Limb (tissue), 2 donors: ENCODE measurements around the gene OR8B3.
"Not testable (repeated sequence)": the region's sequence is repeated elsewhere in the genome, so short reads cannot be mapped to it uniquely, and the experiment has no call there.

Experiments used
- DNase-seq, 2 donors: peaks; one replicate each; pipeline ENCODE4 v3.0.0-alpha.2; 2016; ENCODE audit errors: extremely low spot score in 2 of 2

The OR8B3 gene, protein sequence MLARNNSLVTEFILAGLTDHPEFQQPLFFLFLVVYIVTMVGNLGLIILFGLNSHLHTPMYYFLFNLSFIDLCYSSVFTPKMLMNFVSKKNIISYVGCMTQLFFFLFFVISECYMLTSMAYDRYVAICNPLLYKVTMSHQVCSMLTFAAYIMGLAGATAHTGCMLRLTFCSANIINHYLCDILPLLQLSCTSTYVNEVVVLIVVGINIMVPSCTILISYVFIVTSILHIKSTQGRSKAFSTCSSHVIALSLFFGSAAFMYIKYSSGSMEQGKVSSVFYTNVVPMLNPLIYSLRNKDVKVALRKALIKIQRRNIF

DNA sequence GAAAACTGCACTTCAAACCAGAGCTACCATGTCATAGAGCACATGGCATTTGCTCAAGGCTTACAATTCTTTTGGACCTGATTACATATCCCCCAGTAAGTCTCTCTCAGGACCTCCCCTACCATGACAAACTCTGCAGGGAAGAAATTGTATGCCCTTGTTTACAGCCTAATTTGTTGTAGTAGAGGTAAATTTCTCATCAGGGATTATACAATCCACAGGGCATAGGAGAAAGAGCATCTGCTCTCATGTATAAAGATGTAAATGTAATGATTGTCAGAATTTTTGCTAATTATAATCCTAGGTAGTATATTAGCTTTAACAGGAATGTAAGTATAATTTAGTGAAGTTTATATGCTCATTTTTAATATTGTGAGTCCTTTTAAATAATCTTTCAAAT, at the start of gene OR8B3:
TSS of gene OR8B3 (minus strand) at position 101 of the 400 bp plus-strand sequence. CDS start 1,673 bp downstream, outside the sequence.
- DNase-seq, result no peak

DNA sequence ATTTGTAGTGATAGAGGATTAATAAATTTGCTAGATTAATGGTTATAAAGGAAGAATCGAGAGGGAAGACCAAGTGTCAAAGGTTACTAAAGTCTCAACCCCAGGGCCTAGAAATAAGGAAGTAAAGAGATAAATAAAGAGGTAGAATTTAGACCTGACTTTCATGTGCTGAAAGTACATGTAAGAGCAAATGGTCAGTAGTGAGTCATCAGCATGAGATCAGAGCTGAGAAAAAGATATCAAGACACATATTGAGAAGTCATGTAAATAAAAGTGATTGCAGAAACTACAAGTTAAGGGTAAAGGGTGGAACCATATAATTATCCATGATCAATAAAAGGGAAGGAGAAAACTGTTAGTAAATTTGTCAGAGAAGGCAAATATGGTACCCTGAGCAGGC, 48.1 kb upstream of the OR8B3 start:
- DNase-seq, result no peak

DNA sequence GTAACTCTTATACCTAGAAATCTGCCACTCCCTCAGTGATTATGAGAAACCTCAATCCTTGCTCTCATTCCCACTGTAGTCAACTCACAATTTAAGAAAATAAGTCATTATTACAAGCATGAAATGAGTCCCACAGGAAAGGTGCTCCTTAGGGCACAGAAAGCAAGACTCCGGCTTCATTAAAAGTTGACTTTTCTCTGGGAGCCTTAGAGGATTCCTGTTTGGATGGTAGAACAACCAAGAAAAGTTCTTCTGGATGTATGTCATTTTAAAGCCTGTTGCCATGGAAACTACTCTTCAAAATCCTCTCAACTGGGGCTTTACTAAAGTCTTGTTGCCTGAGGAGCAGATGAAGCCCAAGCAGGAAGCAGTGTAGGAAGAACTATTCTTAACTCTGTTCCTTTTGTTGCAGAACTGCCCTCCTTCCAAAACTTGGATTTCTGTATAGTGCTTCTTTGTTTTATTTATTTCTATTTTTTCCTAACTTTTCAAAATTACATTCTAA, 46.9 kb upstream of the OR8B3 start, which contains the start of gene OR8B8:
TSS of gene OR8B8 (minus strand) at position 51 of the 505 bp plus-strand sequence. CDS start 4,611 bp downstream, outside the sequence.
- DNase-seq, result no peak

DNA sequence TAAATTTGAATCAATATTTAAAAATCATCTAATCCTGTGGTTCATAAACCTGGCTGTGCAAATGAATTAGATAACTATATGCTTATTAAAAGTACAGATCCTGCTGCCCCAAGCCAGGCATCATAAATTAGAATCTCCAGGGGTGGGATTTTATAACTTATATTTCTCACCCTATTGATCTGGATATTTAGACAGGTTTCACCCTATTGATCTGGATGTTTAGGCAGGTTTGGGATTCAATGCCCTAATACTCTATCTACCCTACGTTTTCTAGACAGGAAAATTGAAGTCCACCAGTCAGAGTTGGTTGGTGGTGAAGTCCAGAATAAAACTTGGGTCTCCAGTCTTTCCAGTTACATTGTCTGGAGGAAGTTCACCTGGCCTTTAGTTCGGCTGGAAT, 44.0 kb upstream of the OR8B3 start:
- DNase-seq, result no peak

DNA sequence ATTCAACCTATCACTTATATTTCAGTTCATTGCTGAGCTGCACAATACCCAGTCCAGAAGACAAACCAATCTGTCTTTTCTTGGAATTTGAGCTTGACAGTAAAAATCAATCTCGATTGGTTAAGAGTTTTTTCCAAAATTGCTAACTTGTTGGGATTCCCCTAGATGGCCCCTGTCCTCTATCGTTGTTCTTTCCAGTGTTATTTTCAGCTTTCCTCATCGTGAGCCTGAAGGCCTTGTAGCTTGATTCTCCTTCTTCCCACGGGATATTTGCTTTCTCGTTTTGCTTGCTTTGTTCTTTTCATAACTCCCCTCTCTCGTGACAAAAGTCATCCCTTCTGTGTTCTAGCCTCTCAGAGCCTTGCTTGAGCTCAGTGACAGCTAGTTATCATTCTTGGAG, 43.6 kb upstream of the OR8B3 start:
- no peak for DNase-seq

DNA sequence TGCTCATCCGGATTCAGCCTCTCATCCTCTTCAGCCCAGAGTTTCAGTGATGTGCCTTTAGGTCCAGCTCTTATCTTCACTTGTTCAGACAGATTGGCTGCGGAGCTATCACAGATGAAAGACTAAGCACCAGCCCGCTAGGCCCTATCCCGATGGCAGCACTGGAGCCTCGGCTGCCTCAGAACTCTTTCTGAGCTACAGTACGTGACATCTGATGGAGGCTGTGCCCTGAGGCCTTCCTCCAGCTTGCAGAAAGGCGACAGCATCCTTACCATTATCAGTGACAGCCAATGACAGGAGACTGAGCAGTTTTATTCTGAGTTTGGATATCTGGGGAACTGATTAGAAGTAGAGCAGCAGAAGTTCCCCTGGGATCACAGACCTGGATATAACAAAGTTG, 42.7 kb upstream of the OR8B3 start:
- DNase-seq, result no peak

DNA sequence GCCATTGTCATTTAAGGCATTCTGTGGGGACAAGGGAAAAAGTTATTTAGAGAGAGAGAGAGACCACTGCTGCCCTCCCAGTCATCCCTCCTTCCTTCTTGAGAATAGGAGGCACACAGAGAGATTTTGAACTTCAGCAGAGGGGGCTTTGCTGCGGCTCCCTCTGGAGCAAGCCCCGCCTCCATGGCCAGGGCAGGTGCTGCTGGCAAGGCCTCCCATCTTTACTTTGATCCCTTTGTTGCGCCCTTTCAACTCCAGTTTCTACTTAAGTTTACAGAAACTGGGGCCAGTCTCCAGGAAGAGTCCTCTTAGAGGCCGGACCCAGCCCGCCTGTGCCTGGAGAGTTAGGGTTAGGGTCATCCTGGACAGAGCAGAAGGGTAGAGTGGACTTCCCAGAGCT, 42.3 kb upstream of the OR8B3 start:
- DNase-seq, result no peak

DNA sequence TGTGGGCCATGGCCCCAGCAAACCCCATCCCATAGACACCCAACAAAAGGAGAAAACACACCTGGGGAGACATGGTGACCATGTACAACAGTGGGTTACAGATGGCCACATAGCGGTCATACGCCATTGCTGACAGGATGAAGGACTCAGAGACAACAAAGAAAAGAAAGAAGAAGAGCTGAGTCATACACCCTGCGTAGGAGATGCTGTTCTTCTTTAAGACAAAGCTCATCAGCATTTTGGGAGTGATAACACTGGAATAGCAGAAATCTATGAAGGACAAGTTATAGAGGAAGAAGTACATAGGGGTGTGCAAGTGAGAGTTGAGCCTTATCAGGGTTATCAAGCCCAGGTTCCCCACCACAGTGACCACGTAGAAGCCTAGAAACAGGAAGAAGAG, 41.8 kb upstream of the OR8B3 start:
- DNase-seq, result no peak

DNA sequence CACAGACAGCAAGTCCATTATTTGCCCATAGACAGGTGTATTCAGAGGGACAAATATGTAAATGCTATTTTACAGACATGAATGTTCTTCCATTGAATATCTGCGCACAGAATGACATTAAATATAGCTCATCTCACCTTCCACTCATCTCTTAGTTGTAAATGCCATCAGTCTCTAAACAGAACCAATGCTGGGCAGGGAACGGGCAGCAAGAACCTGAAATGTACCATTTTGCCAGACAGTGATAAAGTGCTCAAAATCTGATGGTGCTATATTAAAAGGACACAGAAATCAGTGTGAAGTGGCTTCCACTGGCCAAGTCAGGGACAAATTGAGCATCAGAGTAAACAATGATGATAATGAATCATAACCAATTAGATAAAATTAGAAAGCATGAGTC, 35.9 kb upstream of the OR8B3 start:
- no peak for DNase-seq

DNA sequence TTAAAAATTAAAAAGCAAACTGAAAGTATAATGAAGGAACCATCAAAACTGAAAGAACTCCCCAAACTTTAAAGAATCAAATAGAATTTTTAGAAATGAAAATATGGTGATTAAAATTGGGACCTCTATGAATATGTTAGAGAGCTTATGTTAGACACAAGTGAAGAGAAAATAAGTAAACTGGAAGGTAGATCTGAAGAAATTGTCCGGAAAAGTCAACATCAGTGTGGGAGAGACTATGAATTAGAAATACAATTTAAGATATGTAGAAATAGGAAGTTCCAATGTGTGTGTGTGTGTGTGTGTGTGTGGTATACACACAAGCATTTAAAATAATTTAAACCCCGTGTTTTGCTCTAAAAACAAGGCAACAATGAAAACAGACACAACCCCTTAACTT, 30.8 kb upstream of the OR8B3 start:
- no peak for DNase-seq

DNA sequence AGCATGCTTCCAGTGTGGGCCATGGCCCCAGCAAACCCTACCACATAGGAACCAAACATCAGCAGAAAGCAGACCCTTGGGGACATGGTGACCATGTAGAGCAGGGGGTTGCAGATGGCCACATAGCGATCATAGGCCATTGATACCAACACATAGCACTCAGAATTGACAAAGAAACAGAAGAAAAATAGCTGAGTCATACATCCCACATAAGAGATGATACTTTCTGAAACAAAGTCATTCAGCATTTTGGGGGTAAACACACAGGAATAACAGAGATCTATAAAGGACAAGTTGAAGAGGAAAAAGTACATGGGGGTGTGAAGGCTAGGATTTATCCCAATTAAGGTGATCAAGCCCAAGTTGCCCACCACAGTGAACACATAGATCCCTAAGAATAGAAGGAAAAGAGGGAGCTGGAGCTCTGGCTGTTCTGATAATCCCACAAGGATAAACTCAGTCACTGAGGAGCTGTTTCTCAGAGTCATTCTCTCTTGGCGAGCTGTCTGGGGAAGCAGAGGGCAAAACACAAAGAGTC, 25.6 kb upstream of the OR8B3 start, which contains the start of gene OR8B4:
TSS of gene OR8B4 (minus strand) at position 488 of the 538 bp plus-strand sequence. CDS start at position 488, 0 bp downstream.
- no peak for DNase-seq

DNA sequence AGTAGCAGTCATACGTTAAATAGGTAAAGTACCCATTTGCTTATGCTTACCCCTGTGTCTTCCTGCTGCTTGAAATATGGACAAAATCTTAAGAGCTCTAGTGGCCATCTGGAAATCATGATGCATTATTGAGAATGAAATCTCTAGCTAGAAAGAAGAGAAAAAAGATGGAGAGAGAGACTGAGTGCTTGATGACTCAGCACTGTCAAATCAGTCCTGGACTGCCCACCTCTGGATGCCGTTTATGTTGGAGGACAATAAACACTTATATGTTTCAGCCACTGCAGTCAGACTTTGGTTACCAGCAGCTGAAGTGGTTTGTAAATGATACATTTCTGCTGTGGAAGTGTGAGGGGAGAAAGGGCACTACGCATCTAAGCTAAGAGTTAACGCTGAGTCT, 22.2 kb upstream of the OR8B3 start:
- DNase-seq, result no peak

DNA sequence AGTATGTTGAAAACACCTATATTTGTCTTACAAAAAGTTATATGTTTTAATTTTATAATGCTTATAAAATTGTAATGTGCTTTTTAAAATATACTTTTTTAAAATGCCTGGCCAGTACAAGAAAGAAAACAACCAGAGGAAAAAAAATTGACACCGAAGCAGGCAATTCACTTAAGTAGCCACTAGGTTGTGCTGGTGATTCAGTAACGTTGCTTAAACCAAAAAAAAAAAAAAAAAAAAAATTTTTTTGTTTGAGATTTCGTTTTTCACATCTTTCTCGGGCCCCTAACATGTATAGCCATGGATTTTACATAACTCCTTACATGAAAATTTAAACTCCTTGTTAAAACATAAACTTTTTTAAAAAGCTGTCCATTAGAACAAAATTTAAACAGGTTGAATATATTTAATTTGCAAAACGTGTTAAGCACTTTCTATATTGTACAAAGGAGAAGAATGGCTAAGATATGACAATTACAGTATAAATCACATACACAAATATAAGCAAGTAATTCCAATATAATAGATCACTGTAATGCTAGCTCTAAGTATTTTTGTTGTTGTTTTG, 16.6 kb upstream of the OR8B3 start:
- DNase-seq, result peak in 1 of 2 donors; percentile 58

DNA sequence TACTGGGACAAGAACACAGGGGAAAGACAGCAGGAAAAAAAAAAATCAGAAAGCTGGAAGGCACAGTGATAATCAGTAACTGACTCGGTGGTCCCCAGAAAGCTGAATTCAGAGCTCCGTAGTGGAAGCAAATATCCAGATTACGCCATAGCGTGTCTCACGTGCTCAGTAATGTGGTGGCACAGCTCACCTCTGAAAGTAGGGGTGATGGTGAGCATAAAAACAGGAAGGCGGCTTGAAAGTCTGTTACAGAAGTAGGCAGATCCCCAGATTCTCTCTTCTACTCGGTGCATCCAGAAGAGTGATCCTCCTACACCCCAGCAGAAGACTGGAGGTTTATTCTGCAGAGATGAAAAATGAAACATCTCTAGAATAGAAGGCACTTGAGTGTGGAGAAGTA, 11.1 kb upstream of the OR8B3 start:
- DNase-seq, result no peak

DNA sequence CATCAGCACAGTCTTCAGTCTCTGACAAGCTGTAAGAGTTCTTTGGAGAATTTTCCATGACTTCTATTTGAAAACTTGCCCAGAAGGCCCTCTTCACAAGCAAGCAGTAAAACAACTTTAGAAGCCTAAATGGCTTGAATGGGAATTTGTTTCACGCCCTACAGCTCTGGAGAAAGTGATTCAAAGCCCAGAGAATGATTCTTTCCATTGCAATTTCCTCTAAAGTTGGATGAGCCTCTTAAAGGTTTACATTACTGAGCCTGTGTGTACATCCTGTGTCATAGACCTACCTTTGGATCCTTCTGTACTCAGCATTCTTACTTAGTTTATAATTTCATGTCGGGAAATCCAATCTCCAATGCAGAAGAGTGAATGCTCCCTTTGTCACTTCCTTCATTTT, 6.8 kb upstream of the OR8B3 start:
- peak in 1 of 2 donors; percentile 14 for DNase-seq

DNA sequence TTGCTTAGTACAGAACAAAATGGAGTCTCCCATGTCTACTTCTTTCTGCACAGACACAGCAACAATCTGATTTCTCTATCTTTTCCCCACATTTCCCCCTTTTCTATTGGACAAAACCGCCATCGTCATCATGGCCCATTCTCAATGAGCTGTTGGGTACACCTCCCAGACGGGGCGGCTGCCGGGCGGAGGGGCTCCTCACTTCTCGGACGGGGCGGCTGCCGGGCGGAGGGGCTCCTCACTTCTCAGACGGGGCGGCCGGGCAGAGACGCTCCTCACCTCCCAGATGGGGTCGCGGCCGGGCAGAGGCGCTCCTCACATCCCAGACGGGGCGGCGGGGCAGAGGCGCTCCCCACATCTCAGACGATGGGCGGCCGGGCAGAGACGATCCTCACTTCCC, 4.4 kb upstream of the OR8B3 start:
- not testable (repeated sequence) for DNase-seq

DNA sequence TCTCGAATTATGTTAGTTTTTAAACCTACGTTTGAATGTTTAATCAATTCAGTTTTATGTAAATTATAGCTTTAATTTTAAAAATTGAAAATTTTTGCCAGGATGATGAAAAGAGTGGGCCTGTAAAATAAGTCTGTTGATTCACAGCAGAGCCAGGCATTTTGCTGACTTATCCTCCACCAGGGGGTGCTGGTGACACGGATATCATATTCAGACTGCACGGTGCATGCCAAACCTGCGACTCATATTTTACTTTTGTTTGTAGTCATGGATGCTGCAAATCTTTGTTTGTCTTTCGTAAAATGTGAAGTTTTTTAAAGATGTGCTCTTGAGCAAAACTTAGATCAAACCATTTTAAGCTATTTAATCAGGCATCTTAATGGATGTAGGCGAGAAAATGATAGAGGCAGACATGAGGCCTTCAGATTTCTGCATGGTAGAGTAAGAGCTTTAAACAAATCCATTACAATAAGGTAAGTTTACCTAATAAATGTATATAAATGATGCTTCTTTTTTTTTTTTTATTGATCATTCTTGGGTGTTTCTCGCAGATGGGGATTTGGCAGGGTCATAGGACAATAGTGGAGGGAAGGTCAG, 3.6 kb upstream of the OR8B3 start:
- peak in 1 of 2 donors; percentile 43 for DNase-seq

DNA sequence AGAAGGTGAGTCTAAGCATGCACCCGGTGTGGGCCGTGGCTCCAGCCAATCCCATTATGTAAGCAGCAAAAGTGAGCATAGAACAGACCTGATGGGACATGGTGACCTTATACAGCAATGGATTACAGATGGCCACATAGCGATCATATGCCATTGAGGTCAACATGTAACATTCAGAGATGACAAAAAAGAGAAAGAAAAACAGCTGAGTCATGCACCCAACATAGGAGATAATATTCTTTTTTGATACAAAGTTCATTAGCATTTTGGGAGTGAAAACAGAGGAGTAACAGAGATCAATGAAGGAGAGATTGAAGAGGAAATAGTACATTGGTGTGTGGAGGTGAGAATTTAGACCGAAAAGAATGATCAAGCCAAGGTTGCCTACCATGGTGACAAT, 2.0 kb downstream of the OR8B3 start:
- not testable (repeated sequence) for DNase-seq

DNA sequence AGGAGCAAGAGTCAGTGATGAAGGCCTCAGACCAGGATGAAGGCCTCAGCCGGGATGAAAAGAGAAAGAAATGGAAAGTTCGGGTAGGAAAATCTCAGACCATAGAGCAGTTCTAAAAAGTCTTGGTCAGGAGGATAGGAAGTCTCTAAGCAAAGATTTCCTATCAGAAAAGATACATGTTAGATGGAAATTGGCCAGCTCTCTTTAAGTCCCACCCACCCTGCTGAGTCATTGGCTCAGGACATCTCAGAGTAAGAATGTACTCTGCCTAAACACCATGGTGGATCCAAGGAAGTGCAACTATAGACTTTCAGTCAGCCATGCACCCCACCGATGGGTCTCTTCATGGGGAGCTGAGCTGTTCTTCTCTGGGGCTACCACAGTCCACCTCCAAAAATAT, 4.4 kb downstream of the OR8B3 start:
- no peak for DNase-seq

DNA sequence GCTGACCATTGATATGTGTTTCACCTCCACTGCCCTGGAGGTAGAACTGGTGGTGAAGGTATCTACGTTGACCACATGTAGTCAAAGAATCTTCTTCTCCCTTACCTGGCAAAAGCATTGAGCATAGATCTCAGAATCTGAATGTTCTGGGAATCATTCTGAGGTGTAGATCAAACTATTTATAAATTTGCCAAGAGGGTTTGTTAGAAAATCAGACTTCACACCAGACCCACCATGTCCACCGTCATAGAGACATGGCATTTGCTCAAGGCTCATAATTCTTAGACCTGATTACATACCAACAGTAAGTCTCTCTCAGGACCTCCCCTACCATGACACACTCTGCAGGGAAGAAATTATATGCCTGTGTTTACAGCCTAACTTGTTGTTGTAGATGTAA, 14.4 kb downstream of the OR8B3 start, which contains the start of gene OR8B2:
TSS of gene OR8B2 (minus strand) at position 101 of the 400 bp plus-strand sequence. CDS start 1,156 bp downstream, outside the sequence.
- no peak for DNase-seq

DNA sequence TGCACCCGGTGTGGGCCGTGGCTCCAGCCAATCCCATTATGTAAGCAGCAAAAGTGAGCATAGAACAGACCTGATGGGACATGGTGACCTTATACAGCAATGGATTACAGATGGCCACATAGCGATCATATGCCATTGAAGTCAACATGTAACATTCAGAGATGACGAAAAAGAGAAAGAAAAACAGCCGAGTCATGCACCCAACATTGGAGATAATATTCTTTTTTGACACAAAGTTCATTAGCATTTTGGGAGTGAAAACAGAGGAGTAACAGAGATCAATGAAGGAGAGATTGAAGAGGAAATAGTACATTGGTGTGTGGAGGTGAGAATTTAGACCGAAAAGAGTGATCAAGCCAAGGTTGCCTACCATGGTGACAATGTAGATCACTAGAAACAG, 16.0 kb downstream of the OR8B3 start:
- not testable (repeated sequence) for DNase-seq

DNA sequence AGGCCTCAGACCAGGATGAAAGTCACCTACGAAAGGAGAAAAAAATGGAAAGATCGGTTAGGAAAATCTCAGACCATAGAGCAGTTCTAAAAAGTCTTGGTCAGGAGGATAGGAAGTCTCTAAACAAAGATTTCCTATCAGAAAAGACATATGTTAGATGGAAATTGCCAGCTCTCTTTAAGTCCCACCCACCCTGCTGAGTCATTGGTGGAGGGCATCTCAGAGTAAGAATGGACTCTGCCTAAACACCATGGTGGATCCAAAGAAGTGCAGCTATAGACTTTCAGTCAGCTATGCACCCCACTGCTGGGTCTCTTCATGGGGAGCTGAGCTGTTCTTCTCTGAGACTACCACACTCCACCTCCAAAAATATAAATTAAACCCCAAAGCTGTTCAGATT, 18.2 kb downstream of the OR8B3 start:
- no peak for DNase-seq
